Psoas muscle (tissue), 8 donors: ENCODE results near the gene DENND5A. TPM values are rescaled to one million over a fixed set of nuclear protein-coding genes. Genes with fewer than 3 reads are reported as not detected.

ENCODE experiments used
- ATAC-seq, 4 donors: fragments of 200-7000 bp; cut with Tn5 transposase; one replicate each; pipeline ENCODE4 v1.9.1; 2020; ENCODE audit warnings: moderate library complexity in 3 of 4, mild to moderate bottlenecking in 2 of 4
- DNase-seq, 2 donors: peaks; one replicate each; pipeline ENCODE4 v3.0.0-alpha.2; 2020
- H3K27ac ChIP-seq: fragments of 200-600 bp; one replicate; pipeline ENCODE4 v1.8.0; 2022
- H3K27me3 ChIP-seq, 3 donors: fragments of 200-600 bp in 1 of 3; one replicate each; pipeline versions ENCODE4 v1.6.1 to v1.8.0; 2013 to 2022; ENCODE audit warnings: low read length in 2 of 3, mild to moderate bottlenecking in 2 of 3, moderate library complexity in 1 of 3; ENCODE audit not compliant: insufficient read depth in 3 of 3
- H3K36me3 ChIP-seq, 2 donors: fragments of 200-600 bp in 1 of 2; one replicate each; pipeline versions ENCODE4 v1.6.1 to v1.8.0; 2013 to 2022; ENCODE audit warnings: low read depth in 1 of 2, mild to moderate bottlenecking in 1 of 2, moderate library complexity in 1 of 2; ENCODE audit not compliant: insufficient read depth in 1 of 2
- H3K4me1 ChIP-seq: fragments of 200-600 bp; one replicate; pipeline ENCODE4 v1.8.0; 2022
- H3K4me3 ChIP-seq: fragments of 200-600 bp; one replicate; pipeline ENCODE4 v1.8.0; 2022; ENCODE audit warnings: mild to moderate bottlenecking
- H3K9me3 ChIP-seq: fragments of 200-600 bp; one replicate; pipeline ENCODE4 v1.8.0; 2022
- WGBS, 3 donors: extraction: QIAGEN DNeasy Blood & Tissue Kit; methylation state at CpG; one replicate each; pipeline versions ENCODE4 v1.1.6 to v1.1.7; 2013; 5-methylcytosine and 5-hydroxymethylcytosine counted together
- intact Hi-C, 2 donors: fragments of 100-400 bp; cut with DNase I; formaldehyde crosslinking; loops; one replicate each; pipeline versions ENCODE4 v1.11.0 to v1.14.2; 2022
- polyA plus RNA-seq, 3 donors: library from polyadenylated mRNA; stranded (reverse); fragments of 200-250 nt; gene quantifications; one replicate each; pipeline ENCODE4 v1.2.3, GENCODE V29; 2013
- total RNA-seq, 4 donors: library from RNA; stranded (reverse); fragmentation: NEBNext Ultra II Directional in 2 of 4; extraction: Animal tissue kit (Norgen Biotek cat#: 25700) in 2 of 4; gene quantifications; one replicate each; pipeline versions ENCODE4 v1.2.1 to v1.2.4, GENCODE V29; 2021 to 2023
- TF ChIP-seq, protein P1 (sequence below): fragments of 200-600 bp; IDR thresholded peaks from one replicate; pipeline ENCODE4 v1.8.0; 2022; ENCODE audit warnings: antibody characterized with exemption
- donor health status: healthy with polysubstance abuse.
- donor health status: DM: no; HTN: no; CAD: no; lungs with moderate emphysema.
- donor health status: Bipolar disorder and iron deficiency.
- donor health status: healthy.
- donor health status: DM: yes; HTN: yes; CAD: no.
- donor health status: DM: no; HTN: no; CAD: no.
- donor health status: DM: no; HTN: no; CAD: no.
- donor health status: DM: yes; HTN: yes; CAD: no.

DENND5A gene
- total and polyA plus RNA-seq, 7 donors = 27.2 to 82.1 (median 30.8) TPM

DNA sequence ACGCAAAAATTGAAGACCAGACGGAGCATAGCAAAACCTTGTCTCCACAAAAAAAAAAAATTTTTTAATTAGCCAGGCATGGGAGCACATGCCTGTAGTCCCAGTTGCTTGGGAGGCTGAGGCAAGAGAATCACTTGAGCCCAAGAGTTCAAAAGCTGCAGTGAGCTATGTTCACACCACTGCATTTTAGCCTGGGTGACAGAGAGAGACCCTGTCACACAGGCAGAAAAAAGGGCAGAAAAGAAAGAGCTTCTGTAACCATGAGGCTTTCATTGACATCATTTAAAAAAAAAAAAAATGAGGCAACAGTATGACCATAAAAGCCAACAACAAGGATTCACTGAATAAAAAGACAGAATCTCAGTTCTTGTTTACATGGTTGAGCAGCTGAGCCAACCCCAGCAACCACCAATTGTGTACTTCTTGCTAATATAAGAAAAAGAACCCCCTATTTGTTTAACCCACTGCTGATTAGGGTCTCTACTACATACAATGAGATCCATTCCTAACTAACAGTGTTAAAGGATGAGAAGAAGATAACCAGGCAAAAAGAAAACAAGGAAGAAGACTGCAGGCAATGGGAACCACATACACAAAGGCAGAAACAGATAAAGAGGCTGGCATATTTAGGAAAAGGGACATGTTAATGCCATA is 87.6 kb downstream of the DENND5A start:
- 94 to 96% (median 95%) methylated on average over 2 of the region's 2 CpGs for WGBS, 3 donors
- DNase-seq = no peak
- H3K36me3 ChIP-seq = peaks cover 14 to 69% of the 10 kb centered on the region in 2 donors

GRCh38 chr11:9176550-9176949 is 88.6 kb downstream of the DENND5A start:
- TF ChIP-seq, protein P1, sequence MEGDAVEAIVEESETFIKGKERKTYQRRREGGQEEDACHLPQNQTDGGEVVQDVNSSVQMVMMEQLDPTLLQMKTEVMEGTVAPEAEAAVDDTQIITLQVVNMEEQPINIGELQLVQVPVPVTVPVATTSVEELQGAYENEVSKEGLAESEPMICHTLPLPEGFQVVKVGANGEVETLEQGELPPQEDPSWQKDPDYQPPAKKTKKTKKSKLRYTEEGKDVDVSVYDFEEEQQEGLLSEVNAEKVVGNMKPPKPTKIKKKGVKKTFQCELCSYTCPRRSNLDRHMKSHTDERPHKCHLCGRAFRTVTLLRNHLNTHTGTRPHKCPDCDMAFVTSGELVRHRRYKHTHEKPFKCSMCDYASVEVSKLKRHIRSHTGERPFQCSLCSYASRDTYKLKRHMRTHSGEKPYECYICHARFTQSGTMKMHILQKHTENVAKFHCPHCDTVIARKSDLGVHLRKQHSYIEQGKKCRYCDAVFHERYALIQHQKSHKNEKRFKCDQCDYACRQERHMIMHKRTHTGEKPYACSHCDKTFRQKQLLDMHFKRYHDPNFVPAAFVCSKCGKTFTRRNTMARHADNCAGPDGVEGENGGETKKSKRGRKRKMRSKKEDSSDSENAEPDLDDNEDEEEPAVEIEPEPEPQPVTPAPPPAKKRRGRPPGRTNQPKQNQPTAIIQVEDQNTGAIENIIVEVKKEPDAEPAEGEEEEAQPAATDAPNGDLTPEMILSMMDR = no peak
- DNase-seq (no peak), ATAC-seq (no peak)
- H3K4me3 ChIP-seq = no peak overlapping the region
- intact Hi-C loops = no loop called here
- H3K4me1 ChIP-seq = no peaks in the 10 kb centered on the region
- peaks cover 14 to 73% of the 10 kb centered on the region in 2 donors for H3K36me3 ChIP-seq
- H3K27ac ChIP-seq = no peak overlapping the region
- no peaks in the 10 kb centered on the region for H3K9me3 ChIP-seq
- no peaks in the 10 kb centered on the region for H3K27me3 ChIP-seq

More for the DNA sequence above, 87.6 kb downstream of the DENND5A start:
- no peak overlapping the region for H3K4me3 ChIP-seq
- H3K9me3 ChIP-seq = no peaks in the 10 kb centered on the region
- TF ChIP-seq, protein P1 = no peak
- no peaks in the 10 kb centered on the region for H3K27me3 ChIP-seq
- ATAC-seq = no peak
- no peaks in the 10 kb centered on the region for H3K4me1 ChIP-seq
- intact Hi-C loops = no loop called here
- no peak overlapping the region for H3K27ac ChIP-seq

DNA sequence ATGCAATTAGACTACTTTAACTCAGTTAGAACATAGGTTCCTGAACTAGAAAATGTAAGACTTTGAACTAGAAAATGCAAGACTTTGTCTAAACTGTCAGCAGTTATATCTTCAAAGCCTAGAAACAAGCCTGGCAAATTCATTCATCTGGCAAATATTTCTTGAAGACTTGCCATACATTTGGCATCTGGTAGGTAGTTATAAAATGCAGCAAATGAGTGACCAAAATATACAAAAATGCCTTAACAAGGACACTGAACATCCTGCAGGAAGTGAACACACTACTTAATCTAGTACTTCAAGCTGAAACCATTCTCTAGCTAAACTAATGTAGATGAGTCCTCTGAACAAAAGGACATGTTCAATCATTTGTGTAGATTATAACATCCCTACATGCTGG is 89.0 kb downstream of the DENND5A start:
- Histone ChIP-seq H3K4me3 (no peak overlapping the region), H3K9me3 (no peaks in the 10 kb centered on the region), H3K36me3 (peaks cover 14 to 72% of the 10 kb centered on the region in 2 donors), H3K27me3 (no peaks in the 10 kb centered on the region), H3K27ac (no peak overlapping the region), H3K4me1 (peaks cover 3% of the 10 kb centered on the region)
- ATAC-seq = no peak
- TF ChIP-seq, protein P1 = no peak
- DNase-seq = no peak
- intact Hi-C loops = no loop called here

- DNase-seq = no peak
- 93 to 99% (median 97%) methylated on average over 5 of the region's 5 CpGs for WGBS, 3 donors
- Histone ChIP-seq H3K27me3 (no peaks in the 10 kb centered on the region), H3K27ac (no peak overlapping the region), H3K36me3 (peaks cover 0 to 63% of the 10 kb centered on the region in 2 donors), H3K4me1 (peaks cover 14% of the 10 kb centered on the region), H3K4me3 (no peak overlapping the region), H3K9me3 (no peaks in the 10 kb centered on the region)
- intact Hi-C loops = loop anchor here in 1 of 2 donors (5.0 kb wide), 1 partner anchor 90 kb away; no protein-coding TSS in a partner anchor
- ATAC-seq = no peak
- TF ChIP-seq, protein P1 = no peak
Measured at GRCh38 chr11:9172389-9172788, 92.8 kb downstream of the DENND5A start.

DNA sequence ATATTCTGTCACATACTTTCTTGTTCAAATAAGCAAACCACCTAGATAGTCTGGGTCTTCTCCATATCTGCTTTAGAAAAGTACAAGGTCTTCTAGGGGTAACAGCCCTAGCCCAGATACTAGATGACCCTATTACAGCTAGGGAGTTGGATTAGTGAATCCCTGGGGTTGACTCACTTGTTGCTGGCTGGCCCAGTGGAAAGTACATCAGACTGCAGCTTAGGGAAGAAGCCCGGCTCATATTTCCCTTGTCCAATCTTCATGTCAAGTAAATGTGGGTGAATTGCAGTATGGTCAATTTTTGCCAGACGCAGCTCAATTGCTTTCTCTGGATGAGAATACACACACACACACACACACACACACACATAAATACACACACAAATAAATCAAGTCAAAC is 94.7 kb downstream of the DENND5A start:
- TF ChIP-seq, protein P1 = no peak
- no peaks in the 10 kb centered on the region for H3K9me3 ChIP-seq
- no peaks in the 10 kb centered on the region for H3K27me3 ChIP-seq
- WGBS, 3 donors = 21 to 35% (median 26%) methylated on average over 2 of the region's 2 CpGs
- H3K4me1 ChIP-seq = peaks cover 14% of the 10 kb centered on the region
- intact Hi-C loops = loop anchor here in 1 of 2 donors (5.0 kb wide), 1 partner anchor 92 kb away; no protein-coding TSS in a partner anchor
- H3K4me3 ChIP-seq = no peak overlapping the region
- ATAC-seq (peak; percentile 87 to 98 (median 94)), DNase-seq (peak in 1 of 2 donors; percentile 18)
- peak overlapping the region; percentile 47 for H3K27ac ChIP-seq
- H3K36me3 ChIP-seq = peaks cover 0 to 55% of the 10 kb centered on the region in 2 donors
